Measurements from ENCODE around the gene PBX4. TPM values are rescaled to one million over a fixed set of nuclear protein-coding genes. Genes with fewer than 3 reads are reported as not detected.
"Not testable (repeated sequence)": the region's sequence is repeated elsewhere in the genome, so short reads cannot be mapped to it uniquely, and the experiment has no call there.

The PBX4 gene
- total RNA-seq, 4 donors from 2014 or later, result 2.2 to 10.1 (median 3.5) TPM

DNA sequence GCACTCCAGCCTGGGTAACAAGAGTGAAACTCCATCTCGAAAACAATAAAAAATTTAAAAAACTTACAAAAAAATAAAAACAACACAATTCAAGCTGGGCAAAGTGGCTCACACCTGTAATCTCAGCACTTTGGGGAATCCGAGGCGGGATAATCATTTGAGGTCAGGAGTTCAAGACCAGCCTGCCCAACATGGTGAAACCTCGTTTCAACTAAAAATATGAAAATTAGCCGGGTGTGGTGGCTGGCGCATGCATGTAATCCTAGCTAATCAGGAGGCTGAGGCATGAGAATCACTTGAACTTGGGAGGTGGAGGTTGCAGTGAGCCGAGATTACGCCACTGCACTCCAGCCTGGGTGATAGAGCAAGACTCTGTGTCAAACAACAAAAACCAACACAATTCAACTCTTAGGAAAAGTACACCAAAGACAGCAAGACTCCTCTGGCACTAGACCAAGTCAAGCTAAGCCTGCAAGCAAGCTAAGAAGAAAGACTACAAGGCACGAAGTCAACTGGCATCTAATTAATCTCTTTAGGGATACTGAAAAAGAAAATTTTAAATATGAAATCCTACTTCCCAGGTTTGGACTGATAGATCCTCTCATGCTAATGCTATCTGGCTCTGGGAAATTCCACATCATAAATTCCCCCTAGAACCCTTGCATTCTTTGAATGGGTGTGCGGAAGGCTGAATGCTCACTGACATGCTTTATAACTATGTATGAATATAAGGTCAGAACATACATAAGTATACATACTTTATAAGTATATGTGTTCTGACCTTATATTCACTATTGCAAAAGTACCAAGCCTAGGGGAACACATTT lies 7.9 kb downstream of the PBX4 start:
- TF ChIP-seq, protein P1, sequence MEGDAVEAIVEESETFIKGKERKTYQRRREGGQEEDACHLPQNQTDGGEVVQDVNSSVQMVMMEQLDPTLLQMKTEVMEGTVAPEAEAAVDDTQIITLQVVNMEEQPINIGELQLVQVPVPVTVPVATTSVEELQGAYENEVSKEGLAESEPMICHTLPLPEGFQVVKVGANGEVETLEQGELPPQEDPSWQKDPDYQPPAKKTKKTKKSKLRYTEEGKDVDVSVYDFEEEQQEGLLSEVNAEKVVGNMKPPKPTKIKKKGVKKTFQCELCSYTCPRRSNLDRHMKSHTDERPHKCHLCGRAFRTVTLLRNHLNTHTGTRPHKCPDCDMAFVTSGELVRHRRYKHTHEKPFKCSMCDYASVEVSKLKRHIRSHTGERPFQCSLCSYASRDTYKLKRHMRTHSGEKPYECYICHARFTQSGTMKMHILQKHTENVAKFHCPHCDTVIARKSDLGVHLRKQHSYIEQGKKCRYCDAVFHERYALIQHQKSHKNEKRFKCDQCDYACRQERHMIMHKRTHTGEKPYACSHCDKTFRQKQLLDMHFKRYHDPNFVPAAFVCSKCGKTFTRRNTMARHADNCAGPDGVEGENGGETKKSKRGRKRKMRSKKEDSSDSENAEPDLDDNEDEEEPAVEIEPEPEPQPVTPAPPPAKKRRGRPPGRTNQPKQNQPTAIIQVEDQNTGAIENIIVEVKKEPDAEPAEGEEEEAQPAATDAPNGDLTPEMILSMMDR (IDR thresholded peaks at IDR 0.05), result no peak
- DNase-seq (ENCODE audit: low spot score) (no peak), ATAC-seq (ENCODE audit: low FRiP score) (no peak)

DNA sequence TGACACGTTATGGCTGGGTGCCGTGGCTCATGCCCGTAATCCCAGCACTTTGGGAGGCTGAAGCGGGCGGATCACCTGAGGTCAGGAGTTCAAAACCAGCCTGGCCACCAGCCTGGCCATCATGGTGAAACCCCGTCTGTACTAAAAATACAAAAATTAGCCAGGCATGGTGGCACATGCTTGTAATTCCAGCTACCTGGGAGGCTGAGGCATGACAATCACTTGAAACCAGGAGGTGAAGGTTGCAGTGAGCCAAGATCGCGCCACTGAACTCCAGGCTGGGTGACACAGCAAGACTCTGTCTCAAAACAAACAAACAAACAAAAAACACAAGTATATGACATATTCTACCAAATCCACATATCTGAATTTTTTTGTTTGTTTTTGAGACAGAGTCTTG lies 11.8 kb downstream of the PBX4 start:
- ATAC-seq (ENCODE audit: low FRiP score); DNase-seq (ENCODE audit: low spot score): not testable (repeated sequence)

DNA sequence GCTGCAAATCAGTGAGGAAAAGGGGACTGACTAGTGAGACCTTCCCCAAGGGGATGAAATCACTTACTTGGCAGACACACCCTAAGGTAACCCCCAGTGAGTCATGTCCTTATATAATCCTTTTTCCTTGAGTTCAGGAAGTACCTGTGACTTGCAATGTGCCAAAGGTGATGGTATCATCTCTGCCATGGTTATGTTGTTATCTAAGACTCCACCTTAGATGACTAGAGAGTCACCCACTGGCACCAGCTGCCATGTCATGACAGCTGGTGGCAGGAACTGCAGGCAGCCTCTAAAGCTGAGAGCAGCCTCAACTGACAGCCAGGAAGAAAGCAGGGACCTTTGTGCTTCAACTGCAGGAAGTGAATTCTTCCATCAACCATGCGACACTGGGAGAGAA lies 12.5 kb downstream of the PBX4 start:
- TF ChIP-seq, protein P1 (IDR thresholded peaks at IDR 0.05), result no peak
- DNase-seq (ENCODE audit: low spot score) (no peak), ATAC-seq (ENCODE audit: low FRiP score) (no peak)

DNA sequence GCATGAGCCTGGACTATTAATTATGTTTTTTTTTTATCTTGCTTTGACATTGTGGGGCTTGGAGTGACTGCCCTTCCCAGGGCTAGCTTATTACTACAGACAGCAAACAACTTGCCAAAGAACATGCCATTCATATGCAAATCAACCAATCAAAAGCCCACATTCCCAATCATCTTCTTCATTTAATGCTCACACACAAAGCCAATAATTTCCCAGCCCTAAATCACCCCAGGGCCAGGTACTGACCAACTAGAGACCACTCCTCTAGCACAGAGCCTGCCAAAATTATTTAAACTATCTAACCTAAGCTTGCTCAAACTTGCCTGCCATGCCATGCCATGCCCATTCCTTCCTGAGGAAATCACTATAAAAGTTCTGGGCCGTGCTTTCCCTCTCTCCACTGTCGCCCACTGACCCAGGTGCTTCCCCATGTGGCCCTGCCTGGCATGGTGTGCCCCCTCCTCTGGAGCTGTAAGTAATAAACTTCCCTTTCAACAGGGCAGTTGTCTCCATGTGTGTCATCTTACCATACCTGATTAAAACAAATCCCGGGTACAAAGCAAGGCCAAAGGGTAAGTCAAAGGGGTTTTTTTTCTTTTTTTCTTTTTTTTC lies 15.7 kb downstream of the PBX4 start:
- DNase-seq (ENCODE audit: low spot score), result no peak
- TF ChIP-seq, protein P1 (IDR thresholded peaks at IDR 0.05), result no peak
- ATAC-seq (ENCODE audit: low FRiP score), result no peak

DNA sequence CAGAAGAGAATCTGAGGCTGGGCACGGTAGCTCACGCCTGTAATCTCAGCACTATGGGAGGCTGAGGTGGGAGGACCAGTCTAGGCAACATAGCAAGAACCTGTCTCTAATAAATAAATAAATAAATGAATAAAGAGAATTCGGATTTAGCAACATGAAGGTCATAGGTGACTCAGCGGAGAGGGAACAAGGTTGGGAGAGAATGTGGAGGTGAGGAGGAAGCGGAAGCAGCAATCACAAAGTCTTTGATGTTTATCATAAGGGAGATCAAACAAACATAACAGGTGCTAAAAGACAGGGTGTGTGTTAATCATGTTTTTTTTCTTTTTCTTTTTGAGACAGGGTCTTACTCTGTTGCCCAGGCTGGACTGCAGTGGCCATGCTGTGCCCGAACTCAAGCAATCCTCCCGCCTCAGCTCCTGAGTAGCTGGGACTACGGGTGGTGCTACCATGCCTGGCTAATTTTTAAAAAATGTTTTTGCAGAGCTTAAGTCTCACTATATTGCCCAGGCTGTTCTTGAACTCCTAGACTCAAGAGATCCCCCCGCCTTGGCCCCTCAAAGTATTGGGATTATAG lies 16.3 kb downstream of the PBX4 start:
- TF ChIP-seq, protein P1 (IDR thresholded peaks at IDR 0.05), result no peak
- ATAC-seq (ENCODE audit: low FRiP score) (no peak), DNase-seq (ENCODE audit: low spot score) (no peak)

DNA sequence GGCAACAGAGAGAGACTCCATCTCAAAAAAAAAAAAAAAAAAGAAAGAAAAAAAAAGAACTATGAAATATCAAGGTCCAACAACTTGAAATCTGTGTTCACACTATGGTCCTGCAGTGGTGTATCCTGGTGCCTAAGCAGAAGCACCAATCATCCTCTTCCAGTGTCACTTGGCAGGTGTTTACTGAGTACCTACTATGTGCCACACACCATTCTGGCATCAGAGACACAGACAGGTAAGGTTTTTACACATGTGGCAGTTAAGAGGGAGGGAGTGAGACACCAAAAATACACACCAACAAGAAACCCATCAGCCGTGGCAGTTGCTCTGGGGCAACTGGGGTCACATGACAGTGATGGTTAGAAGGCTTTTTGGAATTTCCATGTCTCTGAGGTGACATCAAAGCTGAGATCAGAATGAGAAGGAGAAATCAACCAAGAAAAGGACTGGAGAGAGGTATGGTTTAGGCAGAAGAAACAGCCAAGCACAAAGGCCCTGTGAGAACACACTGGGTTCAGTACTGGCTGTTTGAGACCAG lies 17.6 kb downstream of the PBX4 start:
- TF ChIP-seq, protein P1 (IDR thresholded peaks at IDR 0.05), result no peak
- ATAC-seq (ENCODE audit: low FRiP score) (no peak), DNase-seq (ENCODE audit: low spot score) (no peak)

DNA sequence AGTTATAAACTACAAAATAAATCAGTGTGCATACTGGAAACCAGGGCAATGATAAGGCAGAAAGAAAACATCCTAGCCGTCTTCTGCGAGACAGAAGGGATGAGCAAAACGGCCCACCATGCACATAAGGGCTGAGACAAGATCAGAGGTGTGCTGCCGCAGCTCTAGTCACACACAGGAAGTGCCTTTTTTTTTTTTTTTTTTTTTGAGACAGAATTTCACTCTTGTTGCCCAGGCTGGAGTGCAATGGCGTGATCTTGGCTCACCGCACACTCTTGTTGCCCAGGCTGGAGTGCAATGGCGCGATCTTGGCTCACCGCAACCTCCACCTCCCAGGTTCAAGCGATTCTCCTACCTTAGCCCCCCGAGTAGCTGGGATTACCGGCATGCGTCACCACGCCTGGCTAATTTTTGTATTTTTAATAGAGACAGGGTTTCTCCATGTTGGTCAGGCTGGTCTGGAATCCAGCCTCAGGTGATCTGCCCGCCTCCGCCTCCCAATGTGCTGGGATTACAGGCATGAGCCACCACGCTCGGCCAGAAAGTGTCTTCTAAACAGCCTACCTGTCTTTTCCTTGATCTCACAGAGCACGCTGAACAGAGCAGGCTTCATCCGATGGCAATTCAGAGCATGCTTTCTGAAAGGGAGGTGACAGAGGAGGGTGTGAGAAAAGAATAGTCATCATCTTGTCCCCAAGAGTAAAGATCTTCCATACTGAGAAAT lies 19.6 kb downstream of the PBX4 start:
- DNase-seq (ENCODE audit: low spot score); ATAC-seq (ENCODE audit: low FRiP score): not testable (repeated sequence)

Measured in omental fat pad (tissue), 4 donors.